ENCODE measurements around the gene SLC6A13.

DNA sequence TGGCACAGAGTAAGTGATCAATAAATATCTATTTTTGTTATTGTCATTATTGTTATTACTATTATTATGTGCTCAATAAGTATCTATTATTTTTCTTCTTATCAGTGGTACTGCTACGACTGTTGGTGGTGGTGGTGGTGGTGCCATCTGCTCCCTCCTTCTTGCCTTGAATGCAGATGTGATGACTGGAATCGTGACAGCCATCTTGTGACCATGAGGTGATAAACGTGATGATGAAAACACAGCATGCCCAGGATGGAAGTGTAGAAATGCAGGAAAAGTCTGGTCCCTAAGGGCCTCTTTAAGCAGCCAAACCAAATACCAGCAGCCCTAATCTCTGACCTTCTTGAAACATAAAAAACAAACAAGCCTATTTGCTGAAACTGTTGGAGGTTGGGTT is 71.1 kb downstream of the SLC6A13 start:
- TF ChIP-seq, protein P1, sequence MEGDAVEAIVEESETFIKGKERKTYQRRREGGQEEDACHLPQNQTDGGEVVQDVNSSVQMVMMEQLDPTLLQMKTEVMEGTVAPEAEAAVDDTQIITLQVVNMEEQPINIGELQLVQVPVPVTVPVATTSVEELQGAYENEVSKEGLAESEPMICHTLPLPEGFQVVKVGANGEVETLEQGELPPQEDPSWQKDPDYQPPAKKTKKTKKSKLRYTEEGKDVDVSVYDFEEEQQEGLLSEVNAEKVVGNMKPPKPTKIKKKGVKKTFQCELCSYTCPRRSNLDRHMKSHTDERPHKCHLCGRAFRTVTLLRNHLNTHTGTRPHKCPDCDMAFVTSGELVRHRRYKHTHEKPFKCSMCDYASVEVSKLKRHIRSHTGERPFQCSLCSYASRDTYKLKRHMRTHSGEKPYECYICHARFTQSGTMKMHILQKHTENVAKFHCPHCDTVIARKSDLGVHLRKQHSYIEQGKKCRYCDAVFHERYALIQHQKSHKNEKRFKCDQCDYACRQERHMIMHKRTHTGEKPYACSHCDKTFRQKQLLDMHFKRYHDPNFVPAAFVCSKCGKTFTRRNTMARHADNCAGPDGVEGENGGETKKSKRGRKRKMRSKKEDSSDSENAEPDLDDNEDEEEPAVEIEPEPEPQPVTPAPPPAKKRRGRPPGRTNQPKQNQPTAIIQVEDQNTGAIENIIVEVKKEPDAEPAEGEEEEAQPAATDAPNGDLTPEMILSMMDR (IDR thresholded peaks at IDR 0.05), result no peak
- TF ChIP-seq EZH2 (IDR thresholded peaks at IDR 0.05; ENCODE audit: borderline replicate concordance, insufficient read depth, low read depth, low read length, poor library complexity, severe bottlenecking), result no peak

Data from B cell (primary cell).